GM12892 (cell line): ENCODE data around the gene TLR5.

Experiments
- POLR2A ChIP-seq: IDR thresholded peaks from 2 replicates; pipeline ENCODE4 v1.6.1; 2011; ENCODE audit warnings: low read depth, low read length, control low read depth
- TAF1 ChIP-seq: IDR thresholded peaks from 2 replicates; pipeline ENCODE4 v1.6.1; 2011; ENCODE audit warnings: low read depth, mild to moderate bottlenecking, control low read depth, low read length, borderline replicate concordance

GRCh38 chr1:223189525-223189902 is 46.5 kb upstream of the TLR5 start:
- TF ChIP-seq POLR2A (no peak), TAF1 (no peak)
